ENCODE data around the gene M6PR. TPM values are rescaled to one million over a fixed set of nuclear protein-coding genes. Genes with fewer than 3 reads are reported as not detected.

M6PR gene
- polyA plus RNA-seq, 1 donor (not counting 4 experiments of a cell fraction or from before 2014, with no cell fraction given): 127 TPM

DNA sequence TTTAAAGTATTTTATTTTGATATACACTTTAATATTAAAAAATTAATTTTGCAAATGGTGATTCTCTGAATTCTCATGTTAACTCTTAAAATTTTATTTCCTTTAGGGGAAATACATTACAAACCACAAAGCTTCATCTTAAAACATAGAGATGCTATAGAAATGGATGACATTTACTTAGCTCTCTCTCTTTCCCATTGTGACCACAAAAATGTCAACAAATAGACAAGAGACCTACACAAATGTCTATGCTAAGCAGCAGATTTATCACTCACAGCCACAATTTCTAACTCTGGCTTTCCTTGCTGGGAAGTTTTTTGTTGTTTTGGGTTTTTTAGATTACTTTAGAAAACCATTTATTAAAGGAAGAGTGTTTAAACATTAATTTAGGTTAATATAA, 55.1 kb downstream of the M6PR start:
- Histone ChIP-seq H4K20me1 (ENCODE audit: control insufficient read depth, extremely low read depth, insufficient read depth, low read length) (no peaks in the 10 kb centered on the region), H3K27me3 (ENCODE audit: control insufficient read depth, extremely low read depth, insufficient read depth, low read length) (no peaks in the 10 kb centered on the region), H3K9ac (ENCODE audit: control insufficient read depth, extremely low read depth, insufficient read depth, low read length) (no peak overlapping the region), H2AFZ (ENCODE audit: control insufficient read depth, low read length) (no peak overlapping the region), H3K4me2 (ENCODE audit: control insufficient read depth, extremely low read depth, insufficient read depth, low read depth, low read length) (no peak overlapping the region), H3K4me3 (ENCODE audit: control insufficient read depth in 2 of 3, extremely low read depth in 1 of 3, insufficient read depth in 2 of 3, low read depth in 1 of 3, low read length in 3 of 3) (no peak overlapping the region), H3K79me2 (ENCODE audit: control insufficient read depth, insufficient read depth, low read length) (no peaks in the 10 kb centered on the region), H3K9me1 (ENCODE audit: control insufficient read depth, extremely low read depth, insufficient read depth, low read length) (no peaks in the 10 kb centered on the region), H3K9me3 (ENCODE audit: control insufficient read depth, low read depth, low read length) (no peaks in the 10 kb centered on the region), H3K4me1 (ENCODE audit: control insufficient read depth, extremely low read depth, insufficient read depth, low read length) (no peaks in the 10 kb centered on the region), H3K27ac (ENCODE audit: control insufficient read depth, insufficient read depth, low read length) (no peak overlapping the region), H3K36me3 (ENCODE audit: control insufficient read depth in 2 of 2, extremely low read depth in 1 of 2, insufficient read depth in 2 of 2, low read length in 2 of 2) (no peaks in the 10 kb centered on the region)
- FAIRE-seq (no peak), DNase-seq (ENCODE audit: low read depth, low spot score) (no peak)
- TF ChIP-seq EZH2 (IDR thresholded peaks at IDR 0.05; ENCODE audit: low read length) (no peak), CTCF (optimal IDR thresholded peaks at IDR 0.05 in 1 of 3, IDR thresholded peaks at IDR 0.05 in 1 of 3, conservative IDR thresholded peaks at IDR 0.05 in 1 of 3; ENCODE audit: extremely low read depth in 1 of 3, insufficient read depth in 2 of 3, low read length in 3 of 3) (no peak)
- dilution Hi-C loops (cut with MboI; ENCODE audit: extremely low pct_ligation_motif_present, low sequenced_read_pairs): no loop called here

DNA sequence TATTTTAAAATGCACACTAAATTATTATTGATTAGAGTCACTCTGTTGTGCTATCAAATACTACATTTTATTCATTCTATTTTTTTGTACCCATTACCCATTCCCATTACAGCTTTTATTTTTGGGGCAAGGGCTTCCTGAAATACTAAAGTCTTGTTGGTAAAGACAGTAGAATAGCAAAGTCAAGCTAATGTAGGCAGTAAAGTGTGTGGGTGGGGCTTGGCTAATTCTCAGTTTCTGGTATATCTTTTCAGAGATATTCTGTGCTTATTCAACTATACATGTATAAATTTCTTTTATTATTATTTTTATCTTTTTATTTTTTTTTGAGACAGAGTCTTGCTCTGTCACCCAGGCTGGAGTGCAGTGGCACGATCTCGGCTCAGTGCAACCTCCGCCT, 57.5 kb downstream of the M6PR start:
- no peak for TF ChIP-seq EZH2 (IDR thresholded peaks at IDR 0.05; ENCODE audit: low read length)
- no peak for TF ChIP-seq CTCF (optimal IDR thresholded peaks at IDR 0.05 in 1 of 3, IDR thresholded peaks at IDR 0.05 in 1 of 3, conservative IDR thresholded peaks at IDR 0.05 in 1 of 3; ENCODE audit: extremely low read depth in 1 of 3, insufficient read depth in 2 of 3, low read length in 3 of 3)
- DNase-seq (ENCODE audit: low read depth, low spot score): no peak
- H3K79me2 ChIP-seq (ENCODE audit: control insufficient read depth, insufficient read depth, low read length): no peaks in the 10 kb centered on the region
- H3K27ac ChIP-seq (ENCODE audit: control insufficient read depth, insufficient read depth, low read length): no peak overlapping the region
- H3K4me2 ChIP-seq (ENCODE audit: control insufficient read depth, extremely low read depth, insufficient read depth, low read depth, low read length): no peak overlapping the region
- no peaks in the 10 kb centered on the region for H4K20me1 ChIP-seq (ENCODE audit: control insufficient read depth, extremely low read depth, insufficient read depth, low read length)
- no peaks in the 10 kb centered on the region for H3K9me1 ChIP-seq (ENCODE audit: control insufficient read depth, extremely low read depth, insufficient read depth, low read length)
- H3K36me3 ChIP-seq (ENCODE audit: control insufficient read depth in 2 of 2, extremely low read depth in 1 of 2, insufficient read depth in 2 of 2, low read length in 2 of 2): no peaks in the 10 kb centered on the region
- no peak for FAIRE-seq
- H3K27me3 ChIP-seq (ENCODE audit: control insufficient read depth, extremely low read depth, insufficient read depth, low read length): no peaks in the 10 kb centered on the region
- no peaks in the 10 kb centered on the region for H3K9me3 ChIP-seq (ENCODE audit: control insufficient read depth, low read depth, low read length)
- H3K9ac ChIP-seq (ENCODE audit: control insufficient read depth, extremely low read depth, insufficient read depth, low read length): no peak overlapping the region
- H3K4me3 ChIP-seq (ENCODE audit: control insufficient read depth in 2 of 3, extremely low read depth in 1 of 3, insufficient read depth in 2 of 3, low read depth in 1 of 3, low read length in 3 of 3): no peak overlapping the region
- dilution Hi-C loops (cut with MboI; ENCODE audit: extremely low pct_ligation_motif_present, low sequenced_read_pairs): no loop called here
- H3K4me1 ChIP-seq (ENCODE audit: control insufficient read depth, extremely low read depth, insufficient read depth, low read length): no peaks in the 10 kb centered on the region
- H2AFZ ChIP-seq (ENCODE audit: control insufficient read depth, low read length): no peak overlapping the region

Other genes with a start within 250 kb of the M6PR start
- 81.1 to 240 TPM (median 98.7 TPM) in 3 replicates for gene A2ML1, start 127.0 kb downstream of the M6PR start, polyA plus RNA-seq
- 10.4 to 12.4 TPM (median 11.0 TPM) in 3 replicates for gene PHC1, start 35.1 kb downstream of the M6PR start, polyA plus RNA-seq
- 0.39 to 0.54 TPM (median 0.40 TPM) in 3 replicates for gene KLRG1, start 39.9 kb upstream of the M6PR start, polyA plus RNA-seq
- gene A2M, start 166.3 kb upstream of the M6PR start, polyA plus RNA-seq: 0.20 to 0.49 TPM (median 0.32 TPM) in 3 replicates